DMS79 (cell line): Measurements from ENCODE around the gene CD300LF.
A peak's percentile ranks its signal among the peaks of the same experiment; 100 is the strongest.

Experiments
- DNase-seq: peaks from one replicate; lab custom pipeline; 2025; lab: John Stamatoyannopoulos, UW

Gene CD300LF

GRCh38 chr17:74686761-74687160, 26.0 kb downstream of the CD300LF start:
- no peak for DNase-seq

GRCh38 chr17:74682471-74683190, 30.1 kb downstream of the CD300LF start:
- no peak for DNase-seq

GRCh38 chr17:74682028-74682427, 30.7 kb downstream of the CD300LF start:
- DNase-seq, result no peak

GRCh38 chr17:74680941-74681340, 31.8 kb downstream of the CD300LF start:
- DNase-seq, result no peak

GRCh38 chr17:74680213-74680612, 32.5 kb downstream of the CD300LF start:
- no peak for DNase-seq

- no peak for DNase-seq
These were observed 33.3 kb downstream of the CD300LF start for GRCh38 chr17:74679374-74679773.

- DNase-seq, result no peak
These were observed 34.2 kb downstream of the CD300LF start for GRCh38 chr17:74678541-74678940.

- DNase-seq, result peak; percentile 68
These were observed 34.9 kb downstream of the CD300LF start for GRCh38 chr17:74677558-74678466.

- no peak for DNase-seq
These were observed 41.5 kb downstream of the CD300LF start for GRCh38 chr17:74671031-74671771.

GRCh38 chr17:74670329-74670728, 42.4 kb downstream of the CD300LF start:
- DNase-seq, result no peak

- no peak for DNase-seq
These were observed 49.2 kb downstream of the CD300LF start for GRCh38 chr17:74663561-74663960.

- DNase-seq, result no peak
These were observed 52.8 kb downstream of the CD300LF start for GRCh38 chr17:74659889-74660288.

- no peak for DNase-seq
These were observed 54.1 kb downstream of the CD300LF start for GRCh38 chr17:74658620-74659019.

GRCh38 chr17:74654742-74655141, 58.0 kb downstream of the CD300LF start:
- peak; percentile 9 for DNase-seq

- no peak for DNase-seq
These were observed 60.7 kb downstream of the CD300LF start for GRCh38 chr17:74652020-74652419.

GRCh38 chr17:74649909-74650308, 62.8 kb downstream of the CD300LF start:
- no peak for DNase-seq

- no peak for DNase-seq
These were observed 64.7 kb downstream of the CD300LF start for GRCh38 chr17:74647871-74648672.

- no peak for DNase-seq
These were observed 66.5 kb downstream of the CD300LF start for GRCh38 chr17:74646231-74646630.

- no peak for DNase-seq
These were observed 67.7 kb downstream of the CD300LF start for GRCh38 chr17:74645010-74645409.

- no peak for DNase-seq
These were observed 68.3 kb downstream of the CD300LF start for GRCh38 chr17:74644419-74644818.
